Measurements from ENCODE around the gene MMP26.
"Not testable (repeated sequence)": the region's sequence is repeated elsewhere in the genome, so short reads cannot be mapped to it uniquely, and the experiment has no call there.

MMP26 gene

DNA sequence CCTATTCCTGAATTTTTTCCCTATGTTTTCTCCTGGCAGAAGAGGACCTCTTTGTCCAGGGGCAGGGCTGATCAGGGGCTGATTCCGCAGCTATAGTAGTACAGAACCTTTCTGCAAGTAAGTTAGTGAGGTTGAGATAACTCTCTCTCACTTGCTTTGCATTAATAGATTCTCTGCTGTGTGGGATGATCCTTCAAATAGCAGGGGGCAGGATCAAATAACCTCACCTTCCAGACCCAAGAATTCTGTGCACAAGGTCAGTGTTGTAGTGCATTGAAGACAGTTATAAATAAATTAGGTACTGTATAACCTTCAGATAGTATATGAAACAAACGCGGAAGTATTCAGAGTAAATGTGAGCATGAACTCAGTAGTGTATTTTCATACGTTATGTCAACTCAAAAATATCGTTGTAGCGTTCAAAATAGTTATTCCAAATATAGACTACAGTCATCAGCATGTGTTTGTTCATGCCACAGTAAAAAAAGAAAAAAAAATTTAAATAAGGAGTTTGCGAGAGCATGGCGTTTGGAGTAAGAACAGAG, 278 bp downstream of the MMP26 start:
- Histone ChIP-seq H3F3A (ENCODE audit: insufficient read depth) (no peaks in the 10 kb centered on the region), H3K4me2 (ENCODE audit: low read depth, low read length, poor library complexity, severe bottlenecking) (no peak overlapping the region), H3K9me2 (replicated peaks; ENCODE audit: insufficient read depth, low read length) (no peaks in the 10 kb centered on the region), H3K36me3 (ENCODE audit: low read length) (no peaks in the 10 kb centered on the region), H3K9ac (ENCODE audit: low read length) (no peak overlapping the region), H3K9me3 (ENCODE audit: insufficient read depth, low read length) (no peaks in the 10 kb centered on the region), H3K79me2 (ENCODE audit: insufficient read depth, low read length) (no peaks in the 10 kb centered on the region), H3K27ac (ENCODE audit: low read depth, low read length) (no peak overlapping the region), H4K20me1 (ENCODE audit: low read depth, low read length) (no peaks in the 10 kb centered on the region), H3K27me3 (ENCODE audit: low read length) (no peaks in the 10 kb centered on the region), H2AFZ (ENCODE audit: low read depth, low read length, severe bottlenecking) (no peak overlapping the region), H3K4me3 (ENCODE audit: insufficient read depth, low read length, poor library complexity, severe bottlenecking) (no peak overlapping the region)
- TF ChIP-seq EZH2phosphoT487 (conservative IDR thresholded peaks at IDR 0.05; ENCODE audit: low read length): no peak
- no peak for TF ChIP-seq CTCF (IDR thresholded peaks at IDR 0.05; ENCODE audit: insufficient read depth, low read length, poor library complexity, severe bottlenecking)

- Histone ChIP-seq H3K9me3 (ENCODE audit: insufficient read depth, low read length) (no peaks in the 10 kb centered on the region), H3K36me3 (ENCODE audit: low read length) (no peaks in the 10 kb centered on the region), H3K9ac (ENCODE audit: low read length) (no peak overlapping the region), H4K20me1 (ENCODE audit: low read depth, low read length) (no peaks in the 10 kb centered on the region), H3K9me2 (replicated peaks; ENCODE audit: insufficient read depth, low read length) (no peaks in the 10 kb centered on the region), H2AFZ (ENCODE audit: low read depth, low read length, severe bottlenecking) (no peak overlapping the region), H3K27me3 (ENCODE audit: low read length) (no peaks in the 10 kb centered on the region), H3K4me2 (ENCODE audit: low read depth, low read length, poor library complexity, severe bottlenecking) (no peak overlapping the region), H3K27ac (ENCODE audit: low read depth, low read length) (no peak overlapping the region), H3F3A (ENCODE audit: insufficient read depth) (no peaks in the 10 kb centered on the region), H3K79me2 (ENCODE audit: insufficient read depth, low read length) (no peaks in the 10 kb centered on the region), H3K4me3 (ENCODE audit: insufficient read depth, low read length, poor library complexity, severe bottlenecking) (no peak overlapping the region)
- TF ChIP-seq CTCF (IDR thresholded peaks at IDR 0.05; ENCODE audit: insufficient read depth, low read length, poor library complexity, severe bottlenecking) (no peak), EZH2phosphoT487 (conservative IDR thresholded peaks at IDR 0.05; ENCODE audit: low read length) (no peak)
These were observed 8.7 kb downstream of the MMP26 start for GRCh38 chr11:4713241-4713640.

DNA sequence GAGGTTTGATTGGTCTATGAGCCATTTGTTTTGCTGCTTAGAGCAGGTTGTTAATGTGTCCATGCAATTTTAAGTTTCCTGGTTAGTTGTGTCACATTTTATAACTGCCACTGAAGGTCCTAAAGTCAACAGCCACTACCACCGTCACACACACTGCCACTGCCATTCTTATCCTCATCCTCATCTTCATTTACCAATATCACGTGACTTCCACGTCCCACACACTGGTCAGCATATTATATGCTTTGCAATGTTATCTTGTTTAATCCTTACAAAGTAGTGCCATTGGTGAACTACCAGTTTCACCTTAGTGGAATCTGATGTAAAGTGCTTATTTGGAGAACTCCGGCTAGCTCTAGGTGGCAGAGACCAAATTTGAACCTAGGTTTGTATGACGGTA, 9.7 kb downstream of the MMP26 start:
- H3K36me3 ChIP-seq (ENCODE audit: low read length): no peaks in the 10 kb centered on the region
- H3K4me3 ChIP-seq (ENCODE audit: insufficient read depth, low read length, poor library complexity, severe bottlenecking): no peak overlapping the region
- TF ChIP-seq CTCF (IDR thresholded peaks at IDR 0.05; ENCODE audit: insufficient read depth, low read length, poor library complexity, severe bottlenecking): no peak
- no peak for TF ChIP-seq EZH2phosphoT487 (conservative IDR thresholded peaks at IDR 0.05; ENCODE audit: low read length)
- no peak overlapping the region for H3K4me2 ChIP-seq (ENCODE audit: low read depth, low read length, poor library complexity, severe bottlenecking)
- H3K9me2 ChIP-seq (replicated peaks; ENCODE audit: insufficient read depth, low read length): no peaks in the 10 kb centered on the region
- no peaks in the 10 kb centered on the region for H3K79me2 ChIP-seq (ENCODE audit: insufficient read depth, low read length)
- H2AFZ ChIP-seq (ENCODE audit: low read depth, low read length, severe bottlenecking): no peak overlapping the region
- no peaks in the 10 kb centered on the region for H4K20me1 ChIP-seq (ENCODE audit: low read depth, low read length)
- no peak overlapping the region for H3K9ac ChIP-seq (ENCODE audit: low read length)
- H3K27ac ChIP-seq (ENCODE audit: low read depth, low read length): no peak overlapping the region
- no peaks in the 10 kb centered on the region for H3F3A ChIP-seq (ENCODE audit: insufficient read depth)
- no peaks in the 10 kb centered on the region for H3K27me3 ChIP-seq (ENCODE audit: low read length)
- H3K9me3 ChIP-seq (ENCODE audit: insufficient read depth, low read length): no peaks in the 10 kb centered on the region

- not testable (repeated sequence) for H3K79me2 ChIP-seq (ENCODE audit: insufficient read depth, low read length); H3K9me2 ChIP-seq (replicated peaks; ENCODE audit: insufficient read depth, low read length); H3K27me3 ChIP-seq (ENCODE audit: low read length); H2AFZ ChIP-seq (ENCODE audit: low read depth, low read length, severe bottlenecking); H3K27ac ChIP-seq (ENCODE audit: low read depth, low read length); H3F3A ChIP-seq (ENCODE audit: insufficient read depth); H3K9ac ChIP-seq (ENCODE audit: low read length); H3K36me3 ChIP-seq (ENCODE audit: low read length); H3K9me3 ChIP-seq (ENCODE audit: insufficient read depth, low read length); H4K20me1 ChIP-seq (ENCODE audit: low read depth, low read length); H3K4me3 ChIP-seq (ENCODE audit: insufficient read depth, low read length, poor library complexity, severe bottlenecking); H3K4me2 ChIP-seq (ENCODE audit: low read depth, low read length, poor library complexity, severe bottlenecking)
These were observed 18.3 kb downstream of the MMP26 start for GRCh38 chr11:4722616-4723534.

Data from SU-DHL-6 (cell line).